HG03097 (cell line): ENCODE data around the gene CCDC167.
"Not testable (repeated sequence)": the region's sequence is repeated elsewhere in the genome, so short reads cannot be mapped to it uniquely, and the experiment has no call there.

Source experiments
- ATAC-seq: cut with Tn5 transposase; IDR thresholded peaks from one replicate; pipeline ENCODE4 v1.9.1; 2021; ENCODE audit not compliant: unreplicated experiment, low FRiP score

The CCDC167 gene

DNA sequence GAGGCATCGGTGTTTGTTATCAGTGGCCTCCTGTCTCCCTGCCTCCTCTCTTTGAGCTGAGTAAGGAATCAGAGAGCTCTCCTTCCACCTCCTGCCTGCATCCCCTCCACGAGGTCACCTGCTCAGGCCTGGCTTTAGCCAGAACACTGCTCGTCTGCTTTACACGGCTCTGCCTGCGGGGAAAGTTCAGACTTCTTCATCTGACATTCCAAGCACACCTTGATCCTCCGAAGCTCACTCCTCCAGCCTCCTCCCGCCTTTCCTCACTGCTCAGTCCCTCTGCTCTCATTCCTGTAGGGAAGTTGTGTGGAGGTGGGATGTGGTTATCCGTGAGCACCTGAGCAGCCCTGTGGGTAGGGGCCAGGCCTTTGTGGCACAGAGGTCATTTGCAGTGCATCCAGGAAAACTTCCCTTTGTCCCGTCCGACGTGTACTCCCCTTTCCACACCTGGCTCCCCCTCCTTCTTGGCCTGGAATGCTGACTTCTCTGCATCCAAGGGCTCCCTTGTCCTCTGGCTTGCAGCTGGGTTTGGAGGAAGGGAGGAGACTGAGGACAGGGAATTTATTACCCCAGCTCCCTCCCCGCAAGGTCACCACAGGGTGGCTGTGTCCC is 12.8 kb upstream of the CCDC167 start:
- no peak for ATAC-seq

DNA sequence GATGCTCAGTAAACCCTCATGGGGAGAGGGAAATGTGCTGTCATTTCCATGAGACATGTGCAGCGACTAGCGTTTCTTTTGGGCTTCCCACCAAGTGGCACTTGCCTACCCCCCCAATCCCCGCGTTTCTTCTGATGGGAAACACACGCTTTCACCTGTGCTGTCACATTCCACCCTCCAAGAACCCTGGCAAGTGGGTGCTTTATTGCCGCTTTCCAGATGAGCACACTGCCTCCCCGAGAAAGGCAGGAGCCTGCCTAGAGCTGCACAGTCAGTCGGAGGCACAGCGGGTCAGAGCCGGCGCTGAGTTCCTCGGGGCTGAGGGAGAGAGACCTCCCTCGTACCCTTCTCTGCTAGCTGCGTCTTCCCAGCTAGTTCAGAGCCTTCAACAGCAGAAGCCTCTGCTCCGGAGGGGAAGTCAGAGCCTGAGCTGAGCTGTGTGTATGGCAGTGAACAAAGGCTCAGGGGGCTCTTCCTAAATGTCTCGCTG is 12.3 kb upstream of the CCDC167 start:
- ATAC-seq: no peak

DNA sequence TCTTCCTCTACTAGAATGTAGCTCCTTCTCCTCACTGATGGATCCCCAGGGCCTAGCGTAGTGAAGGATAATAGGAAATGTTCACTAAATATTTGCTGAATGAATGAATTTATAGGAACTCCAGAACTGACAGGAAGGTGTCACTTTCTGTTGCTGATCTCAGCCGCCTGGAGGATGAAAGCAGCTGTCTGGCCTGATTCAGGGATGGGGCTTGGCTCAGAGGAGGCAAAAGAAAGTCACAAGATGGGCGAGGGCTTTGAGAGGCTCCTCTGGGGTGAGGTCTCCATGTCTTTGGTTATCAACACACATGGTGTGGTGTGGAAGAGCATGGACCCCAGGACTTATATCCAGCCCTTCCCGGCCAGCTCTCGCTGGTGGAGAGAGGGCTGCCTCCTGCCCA is 11.5 kb upstream of the CCDC167 start:
- ATAC-seq: no peak

DNA sequence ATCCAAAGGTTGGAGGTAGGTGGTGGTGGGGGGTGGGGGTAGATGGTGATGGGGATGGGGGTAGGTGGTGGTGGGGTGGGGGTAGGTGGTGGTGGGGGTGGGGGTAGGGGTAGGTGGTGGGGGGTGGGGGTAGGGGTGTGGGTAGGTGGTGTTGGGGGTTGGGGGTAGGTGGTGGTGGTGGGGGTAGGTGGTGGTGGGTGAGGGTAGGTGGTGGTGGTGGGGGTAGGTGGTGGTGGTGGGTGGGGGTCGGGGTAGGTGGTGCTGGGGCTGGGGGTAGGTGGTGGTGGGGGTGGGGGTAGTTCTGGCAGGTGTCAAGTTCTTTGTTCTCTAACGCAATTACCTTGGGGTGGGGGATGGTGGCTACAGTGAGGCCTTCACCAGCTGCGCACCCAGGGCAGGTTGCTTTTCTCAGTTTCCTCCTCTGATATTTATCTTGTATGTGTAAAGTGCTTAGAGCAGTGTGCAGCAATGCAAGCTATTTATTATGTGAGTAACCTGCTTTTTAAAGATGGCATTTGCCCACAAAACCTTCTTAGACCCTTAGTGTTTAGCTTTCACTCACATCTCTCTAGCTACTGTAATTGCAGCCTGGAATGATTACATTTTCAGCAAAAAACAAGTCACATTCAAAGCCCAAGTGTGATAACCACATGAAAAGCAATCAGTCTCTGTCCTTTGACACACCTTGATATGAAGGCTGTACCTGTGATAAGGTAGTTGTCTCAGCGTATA is 8.2 kb upstream of the CCDC167 start:
- ATAC-seq: no peak

DNA sequence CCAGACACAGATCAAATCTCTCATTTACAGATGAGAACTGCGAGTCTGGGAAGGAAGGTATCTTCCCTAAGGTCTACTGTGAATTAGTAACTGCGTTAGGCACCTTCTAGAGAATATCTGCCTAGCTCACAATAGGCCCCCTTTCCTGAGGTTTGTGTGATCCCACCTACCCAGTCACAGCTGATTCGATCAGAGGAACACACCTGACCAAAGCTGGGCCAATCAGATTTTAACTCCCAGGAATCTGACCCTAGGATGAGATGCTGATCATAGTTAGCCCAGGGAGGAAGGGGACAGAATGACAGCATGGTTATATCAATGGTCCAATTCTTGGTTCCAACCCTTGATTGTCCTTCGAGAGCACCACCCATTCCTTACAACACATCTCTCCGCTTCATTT is 7.4 kb upstream of the CCDC167 start:
- ATAC-seq: no peak

DNA sequence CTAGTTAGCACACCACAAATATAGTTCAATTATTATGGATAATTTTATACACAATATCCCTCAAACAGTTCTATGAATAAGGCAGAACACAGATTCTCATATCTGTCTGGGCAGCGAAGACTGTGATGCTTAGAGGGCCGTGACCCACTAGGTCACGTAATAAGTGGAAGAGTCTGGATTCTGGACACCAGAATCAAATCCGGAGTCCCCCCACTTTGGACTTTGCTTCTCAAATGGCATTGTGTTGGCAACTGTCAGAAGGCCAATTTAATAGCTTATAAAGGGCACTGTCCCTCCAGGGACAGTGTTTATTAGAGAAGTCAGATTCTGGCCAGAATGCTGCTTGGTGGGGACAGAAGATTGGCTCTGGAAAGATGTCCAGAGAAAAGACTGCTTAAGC is 6.8 kb upstream of the CCDC167 start:
- ATAC-seq: no peak

DNA sequence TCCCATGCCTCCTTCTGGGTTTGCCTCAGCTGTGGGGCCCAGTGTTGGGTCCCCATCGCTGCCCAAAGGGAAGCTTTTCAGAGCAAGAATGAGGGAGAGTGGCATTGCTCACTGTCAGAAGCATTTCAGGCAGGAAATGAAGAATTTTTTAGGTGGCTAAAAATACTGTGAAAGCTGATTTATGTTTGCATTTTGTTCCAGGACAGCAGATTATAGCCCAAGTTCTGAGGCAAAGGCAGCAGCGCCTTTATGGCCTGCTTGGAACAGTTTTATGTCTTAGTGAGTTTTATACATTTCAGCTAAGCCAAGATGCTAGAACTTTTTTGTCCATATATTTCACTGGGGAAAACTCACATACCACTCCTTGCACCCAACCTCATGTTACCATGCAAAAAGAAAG is 4.3 kb upstream of the CCDC167 start:
- no peak for ATAC-seq

DNA sequence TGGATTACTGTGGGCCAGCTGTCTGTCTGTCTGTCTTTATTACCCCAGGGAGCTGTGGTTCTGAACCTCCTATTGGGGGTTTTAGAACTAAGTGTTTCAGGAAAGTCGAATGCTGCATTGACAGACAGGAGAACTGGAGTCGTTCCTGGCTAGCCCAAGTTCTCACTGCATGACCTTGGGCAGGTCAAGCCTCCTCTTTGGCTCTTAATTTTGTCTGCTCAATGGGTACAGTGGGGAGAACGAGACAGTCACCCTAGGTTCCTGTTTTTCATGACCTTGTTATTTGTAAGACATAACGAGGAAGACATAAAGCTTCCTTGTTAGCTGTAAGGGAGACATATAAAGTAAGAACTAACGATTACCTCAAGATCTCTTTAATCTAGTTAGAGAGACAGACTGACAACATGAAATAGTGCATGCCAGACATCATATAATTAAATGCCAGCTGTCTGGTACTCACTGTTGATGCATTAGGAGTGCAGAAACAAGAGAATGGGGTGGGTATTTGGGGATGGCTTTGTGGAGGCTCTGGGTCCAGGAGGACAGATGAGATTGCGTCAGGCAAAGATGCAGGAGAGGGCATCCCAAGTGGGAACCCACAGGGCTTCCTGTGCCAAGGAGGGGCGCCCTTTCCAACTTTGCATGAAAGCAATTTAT is 3.7 kb upstream of the CCDC167 start:
- no peak for ATAC-seq

DNA sequence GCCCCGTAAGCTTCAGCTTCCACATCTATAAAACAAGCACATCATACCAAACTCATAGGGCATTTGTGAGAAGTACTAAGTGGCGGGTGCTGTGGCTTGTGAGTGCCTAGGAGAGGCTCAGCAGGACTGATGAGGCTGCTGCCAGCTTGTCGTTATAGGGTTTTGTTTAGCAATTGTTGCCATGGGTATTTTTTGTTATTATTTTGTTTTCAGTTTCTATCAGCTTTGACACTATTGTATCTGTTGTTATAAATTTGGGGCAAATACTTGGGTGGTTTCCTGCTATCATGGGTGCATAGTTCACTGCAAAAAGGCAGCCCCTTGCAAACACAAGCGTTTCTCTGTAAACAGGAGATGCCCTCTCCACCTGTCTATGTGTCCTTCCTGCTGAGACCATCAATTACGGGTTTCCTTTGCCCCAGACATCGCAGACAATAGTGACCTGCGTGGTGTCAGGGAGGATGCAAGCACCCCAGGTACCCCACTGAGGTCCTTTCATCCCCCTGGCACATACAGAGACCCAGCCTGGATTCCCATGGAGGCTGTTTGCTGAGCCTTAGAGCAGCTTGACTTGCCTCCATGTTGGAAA is 3.1 kb upstream of the CCDC167 start:
- no peak for ATAC-seq

DNA sequence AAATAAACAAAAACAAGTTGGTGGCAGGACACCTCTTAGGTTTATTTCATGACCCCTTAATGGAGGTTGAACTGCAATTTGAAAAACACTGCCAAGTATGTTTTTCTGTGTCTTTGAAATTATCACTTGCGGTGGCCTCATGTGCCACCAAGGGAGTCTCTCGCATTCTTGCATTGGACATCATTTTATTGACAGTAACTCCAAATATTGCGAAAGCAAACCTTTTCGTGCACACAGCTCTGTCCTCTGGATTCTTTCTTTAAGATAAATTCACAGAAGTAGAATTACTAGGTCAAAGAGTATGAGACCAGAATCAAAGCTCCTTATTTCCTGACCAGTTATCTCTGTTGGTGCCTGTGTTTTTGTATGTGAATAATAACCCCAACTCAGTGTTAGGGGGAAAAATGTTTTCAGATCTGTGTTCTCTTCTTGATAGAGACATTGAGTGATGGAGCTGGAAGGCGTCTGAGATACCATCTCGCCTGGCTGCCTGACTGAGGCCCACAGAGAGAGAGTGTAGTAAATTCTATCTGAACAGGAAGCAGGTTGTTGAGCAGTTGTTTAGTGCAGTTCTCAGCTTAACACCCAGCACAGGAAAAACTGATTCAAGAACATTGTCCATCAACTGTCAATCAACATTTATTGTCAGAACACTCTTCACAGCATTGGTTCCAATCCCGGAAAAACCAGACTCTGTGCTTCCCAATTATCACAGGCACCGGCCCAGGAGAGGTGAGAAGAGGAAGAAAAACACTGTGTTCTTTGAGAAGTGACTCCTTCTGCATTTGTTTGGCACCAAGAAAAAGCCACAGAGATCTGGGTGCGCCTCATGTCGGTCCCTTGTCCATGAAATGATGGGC is 2.2 kb upstream of the CCDC167 start:
- ATAC-seq: no peak

DNA sequence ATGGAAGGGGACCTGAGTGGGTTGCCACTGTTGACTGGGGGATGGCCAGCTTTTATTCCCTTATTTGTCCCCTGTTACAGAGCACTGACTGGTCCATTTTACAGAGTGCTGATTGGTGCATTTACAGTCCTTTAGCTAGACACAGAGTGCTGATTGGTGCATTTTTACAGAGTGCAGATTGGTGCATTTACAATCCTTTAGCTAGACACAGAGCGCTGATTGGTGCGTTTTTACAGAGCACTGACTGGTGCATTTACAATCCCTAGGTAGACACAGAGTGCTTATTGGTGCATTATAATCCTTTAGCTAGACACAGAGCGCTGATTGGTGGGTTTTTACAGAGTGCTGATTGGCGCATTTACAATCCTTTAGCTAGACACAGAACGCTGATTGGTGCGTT is 1.2 kb upstream of the CCDC167 start:
- ATAC-seq: not testable (repeated sequence)

DNA sequence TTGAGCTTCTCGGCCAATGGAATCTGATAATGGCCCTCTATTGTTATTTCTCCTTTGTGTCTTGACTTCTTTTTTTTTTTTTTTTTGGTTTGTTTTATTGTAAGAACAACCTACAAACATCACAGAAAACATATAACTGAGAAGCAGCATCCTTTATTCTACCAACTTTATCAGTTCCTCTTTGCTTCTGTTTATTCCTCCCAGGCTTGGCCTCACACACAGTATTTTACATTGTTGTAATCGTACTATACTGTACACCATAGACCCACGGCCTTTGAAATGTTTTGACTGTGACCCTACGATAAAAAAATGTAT is 558 bp upstream of the CCDC167 start:
- no peak for ATAC-seq

DNA sequence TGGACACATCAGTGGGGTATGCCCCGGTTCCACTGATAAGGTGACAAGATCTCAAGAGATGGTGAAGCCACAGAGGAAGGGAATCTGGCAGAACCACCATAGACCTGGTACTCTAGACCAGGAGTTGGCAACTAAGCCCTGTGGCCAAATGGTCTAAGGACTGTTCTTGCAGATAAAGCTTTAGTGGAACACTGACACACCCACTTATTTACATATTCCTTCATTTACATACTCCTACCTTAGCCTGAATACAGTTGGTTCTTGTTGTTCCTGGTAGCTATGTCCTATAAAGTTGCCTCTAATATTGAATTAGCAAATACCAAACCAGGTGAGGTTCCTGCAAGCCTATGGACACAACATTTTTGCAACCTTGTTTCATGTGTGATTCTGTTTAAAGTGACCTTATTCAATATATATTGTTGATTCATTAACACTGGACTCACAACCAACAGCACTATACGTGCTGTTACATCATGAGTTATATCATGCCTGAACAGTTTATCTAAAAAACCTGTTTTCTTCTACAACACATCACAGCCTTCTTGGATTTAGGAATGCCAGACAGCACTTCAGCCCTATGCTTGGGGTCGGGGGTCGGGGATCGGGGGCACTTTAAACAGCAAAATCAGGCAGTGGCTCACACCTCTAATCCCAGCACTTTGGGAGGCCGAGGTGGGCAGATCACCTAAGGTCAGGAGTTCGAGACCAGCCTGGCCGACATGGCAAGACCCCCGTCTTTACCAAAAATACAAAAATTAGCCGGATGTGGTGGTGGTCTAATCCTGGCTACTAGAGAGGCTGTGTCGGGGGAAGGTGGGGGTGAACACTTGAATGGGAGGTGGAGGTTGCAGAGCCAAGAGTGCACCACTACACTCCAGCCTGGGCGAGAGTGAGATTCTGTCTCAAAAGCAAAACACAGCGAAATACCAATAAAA is 2.5 kb downstream of the CCDC167 start:
- no peak for ATAC-seq

DNA sequence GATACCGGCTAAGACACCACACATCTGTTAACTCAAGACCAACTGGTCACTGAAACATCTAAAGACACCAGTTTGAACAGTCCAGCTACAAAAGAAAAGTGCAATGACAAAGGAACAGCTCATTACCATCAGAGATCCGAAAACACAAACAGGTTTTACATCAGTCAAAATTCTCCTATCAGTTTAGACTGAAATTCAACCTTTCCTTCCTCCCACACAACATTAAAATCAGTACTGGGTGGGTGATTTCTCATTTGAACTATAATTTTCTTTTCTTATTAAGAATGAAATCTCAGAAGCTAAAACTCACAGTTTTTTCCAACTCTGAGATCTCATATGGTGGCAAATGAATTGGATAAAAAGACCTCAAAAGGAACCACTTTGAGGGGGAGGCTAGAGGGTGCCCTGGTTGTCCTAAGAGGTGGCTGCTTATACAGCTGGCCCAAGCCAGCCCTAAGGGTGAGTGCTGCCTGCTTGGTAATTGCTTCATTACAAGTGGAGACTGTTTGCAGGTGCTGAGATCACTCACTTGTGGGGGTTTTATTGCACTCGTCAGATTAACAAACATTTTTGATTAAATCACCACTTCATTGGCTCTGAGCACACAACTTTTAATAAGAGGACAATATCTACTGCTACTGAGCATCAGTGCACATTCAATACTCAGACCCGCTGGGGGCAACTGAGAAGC is 4.3 kb downstream of the CCDC167 start:
- no peak for ATAC-seq

DNA sequence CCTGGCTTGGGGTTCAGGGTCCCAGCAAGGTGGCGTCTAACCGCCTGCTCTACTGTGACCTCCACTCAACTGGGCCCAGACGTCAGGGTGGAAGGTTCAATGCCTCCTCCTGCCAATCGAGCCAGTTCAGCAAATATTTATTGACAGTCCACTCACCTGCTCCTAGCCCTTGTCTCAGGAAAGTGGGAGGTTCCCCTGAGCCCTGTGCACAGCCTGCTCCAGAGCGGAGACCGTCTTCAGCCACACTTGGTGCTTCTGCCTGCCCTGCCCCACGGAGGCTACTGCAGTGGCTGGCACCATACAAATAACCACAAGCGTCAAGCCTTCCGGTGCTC is 6.1 kb downstream of the CCDC167 start:
- no peak for ATAC-seq

DNA sequence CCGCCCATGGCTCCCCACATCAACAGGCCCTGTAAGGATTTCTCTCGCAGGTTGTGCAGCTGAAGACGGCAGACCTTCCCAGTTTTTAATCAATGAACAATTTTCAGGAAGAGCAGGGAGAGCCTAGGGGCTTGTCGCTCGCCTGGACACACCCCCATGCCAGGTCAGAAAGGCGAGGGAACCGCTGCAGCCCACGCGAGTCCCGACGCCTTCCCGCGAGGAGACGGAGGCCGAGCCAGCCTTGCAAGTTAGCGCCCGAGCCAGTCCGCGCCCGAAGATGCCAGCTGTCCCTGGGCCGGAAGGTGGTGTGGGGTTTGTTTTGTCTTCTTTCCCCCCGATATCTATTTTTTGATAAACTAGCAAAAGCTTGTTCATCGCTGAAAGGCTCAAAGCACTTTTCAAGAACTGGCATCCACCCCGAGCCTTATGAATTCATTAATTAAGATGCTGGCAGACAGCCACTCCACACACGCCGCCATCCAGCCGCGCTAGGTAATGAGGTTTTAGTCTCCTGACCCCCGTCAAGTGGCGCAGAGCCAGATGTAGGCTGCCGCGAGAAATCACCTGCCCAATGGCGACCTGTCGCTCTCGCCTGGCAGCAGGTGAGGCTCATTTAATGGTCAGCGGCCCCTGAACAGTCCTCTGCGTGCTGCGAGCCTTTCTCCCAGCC is 6.6 kb downstream of the CCDC167 start:
- no peak for ATAC-seq

DNA sequence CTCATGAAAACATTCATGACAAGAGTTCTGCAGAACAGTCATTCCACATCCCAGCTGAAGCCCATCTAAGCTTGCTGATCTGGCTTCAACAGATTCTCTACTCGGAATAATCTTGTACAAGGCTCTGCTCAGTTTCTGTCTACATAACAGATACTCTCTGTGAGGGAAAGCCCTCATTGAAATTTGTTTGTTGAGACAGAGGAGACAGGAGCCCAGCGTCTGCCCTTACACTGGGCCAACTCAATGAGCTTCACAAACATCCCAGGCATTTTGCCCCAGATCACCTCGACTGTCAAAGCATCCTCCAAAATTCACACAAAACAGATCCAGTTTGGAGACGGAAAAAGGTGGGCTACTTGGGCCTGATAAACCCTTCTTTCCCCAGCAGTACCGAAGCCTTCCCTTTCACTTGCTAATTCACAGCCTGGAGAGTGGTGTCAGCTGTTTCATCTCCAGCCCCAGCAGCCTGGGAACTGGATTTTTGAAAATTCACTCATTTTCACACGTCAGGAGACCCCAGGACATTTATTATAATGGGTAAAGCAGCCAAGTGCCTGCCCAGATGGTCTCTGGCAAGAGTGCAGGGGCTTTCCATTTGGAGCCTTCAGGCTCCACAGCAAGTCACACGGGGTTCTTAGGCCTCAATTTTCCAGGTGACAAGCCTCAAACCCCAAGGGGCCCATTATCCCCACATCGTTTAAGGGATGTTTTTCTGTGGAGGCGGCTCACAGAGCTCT is 7.3 kb downstream of the CCDC167 start:
- ATAC-seq: no peak

DNA sequence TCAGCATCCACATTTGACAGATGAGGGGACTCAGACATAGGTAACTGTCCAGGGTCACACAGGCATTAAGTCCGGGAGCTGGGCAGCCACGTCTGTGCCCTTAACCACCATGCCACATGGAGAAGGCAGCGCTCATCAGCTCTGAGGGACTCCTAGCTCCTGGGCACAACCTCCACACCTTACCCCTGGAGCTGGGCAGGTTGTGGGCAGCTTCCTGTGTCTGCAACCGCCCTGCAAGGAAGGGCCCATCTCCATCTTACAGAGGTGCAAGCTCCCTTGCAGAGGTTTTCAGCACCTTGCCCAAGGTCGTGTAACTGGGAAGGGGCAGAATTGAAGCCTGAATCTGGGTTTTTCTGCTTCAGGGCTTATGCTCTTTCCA is 7.9 kb downstream of the CCDC167 start:
- no peak for ATAC-seq
